Lung (tissue), 12 donors: ENCODE measurements around the gene ATPAF1. TPM values are rescaled to one million over a fixed set of nuclear protein-coding genes. Genes with fewer than 3 reads are reported as not detected.

Experiments used
- ATAC-seq: fragments of 200-7000 bp; cut with Tn5 transposase; one replicate; pipeline ENCODE4 v1.9.1; 2020; ENCODE audit warnings: moderate number of reproducible peaks; ENCODE audit not compliant: insufficient read depth, low FRiP score
- DNase-seq, 3 donors: peaks; one replicate each; pipeline ENCODE4 v3.0.0-alpha.2; 2013 to 2017
- H3K27ac ChIP-seq, 2 donors: one replicate each; pipeline ENCODE4 v1.5.1; 2013; ENCODE audit warnings: mild to moderate bottlenecking in 2 of 2, moderate library complexity in 2 of 2, control low read depth in 1 of 2, inconsistent platforms in 1 of 2, low read depth in 1 of 2, low read length in 1 of 2
- H3K27me3 ChIP-seq, 3 donors: one replicate each; pipeline ENCODE4 v1.5.1; 2013; ENCODE audit warnings: low read length in 2 of 3; ENCODE audit not compliant: control insufficient read depth in 3 of 3, insufficient read depth in 3 of 3
- H3K36me3 ChIP-seq, 4 donors: one replicate each; pipeline ENCODE4 v1.5.1; 2013; ENCODE audit warnings: low read length in 4 of 4, mild to moderate bottlenecking in 1 of 4, moderate library complexity in 1 of 4; ENCODE audit not compliant: control insufficient read depth in 4 of 4, insufficient read depth in 4 of 4
- H3K4me1 ChIP-seq, 5 donors: one replicate each; pipeline ENCODE4 v1.5.1; 2013; ENCODE audit warnings: low read length in 5 of 5, mild to moderate bottlenecking in 2 of 5, moderate library complexity in 1 of 5; ENCODE audit not compliant: control insufficient read depth in 5 of 5, insufficient read depth in 5 of 5
- H3K4me3 ChIP-seq: one replicate; pipeline ENCODE4 v1.5.1; 2013; ENCODE audit warnings: mild to moderate bottlenecking, control low read depth, moderate library complexity
- H3K9ac ChIP-seq, 2 donors: one replicate each; pipeline ENCODE4 v1.5.1; 2013; ENCODE audit warnings: low read length in 2 of 2, control low read depth in 1 of 2; ENCODE audit not compliant: insufficient read depth in 1 of 2
- H3K9me3 ChIP-seq, 4 donors: one replicate each; pipeline ENCODE4 v1.5.1; 2013; ENCODE audit warnings: low read length in 3 of 4, mild to moderate bottlenecking in 1 of 4, moderate library complexity in 1 of 4; ENCODE audit not compliant: control insufficient read depth in 4 of 4, insufficient read depth in 3 of 4
- CTCF ChIP-seq: IDR thresholded peaks from 2 replicates; pipeline ENCODE4 v1.5.1; 2012; ENCODE audit warnings: mild to moderate bottlenecking; ENCODE audit errors: control extremely low read depth, extremely low read depth
- WGBS, 2 donors: extraction: QIAGEN DNeasy Blood & Tissue Kit; methylation state at CpG; one replicate each; pipeline ENCODE4 v1.1.7; 2013; 5-methylcytosine and 5-hydroxymethylcytosine counted together
- polyA plus RNA-seq, 2 donors: library from polyadenylated mRNA; stranded (reverse); fragments of 200-250 nt; gene quantifications; one replicate each; pipeline ENCODE4 v1.2.1, GENCODE V29; 2013
- total RNA-seq, 2 donors: library from RNA; depleted of rRNA in 1 of 2; stranded (reverse); fragments of >200 nt in 1 of 2; gene quantifications; one replicate each; pipeline ENCODE4 v1.2.1, GENCODE V29; 2014 to 2021
- donor health status: control.
- donor health status: control.
- donor health status: Bipolar disorder and iron deficiency.
- donor health status: healthy.
- donor health status: DM: yes; HTN: yes; CAD: no.

Gene ATPAF1
- total and polyA plus RNA-seq, 4 donors, result 23.1 to 42.3 (median 36.6) TPM

- no peak for TF ChIP-seq CTCF
- H3K9me3 ChIP-seq, result no peaks in the 10 kb centered on the region
- no peak overlapping the region for H3K9ac ChIP-seq
- 86% methylated on average over 5 of the region's 5 CpGs for WGBS, 2 donors
- H3K27ac ChIP-seq, result no peak overlapping the region
- H3K4me1 ChIP-seq, result peaks cover 0 to 14% (median 7%) of the 10 kb centered on the region in 5 donors
- no peaks in the 10 kb centered on the region for H3K27me3 ChIP-seq
- DNase-seq, result no peak
- H3K36me3 ChIP-seq, result no peaks in the 10 kb centered on the region
- no peak overlapping the region for H3K4me3 ChIP-seq
- ATAC-seq, result no peak
Measured at GRCh38 chr1:46619656-46620258, 48.4 kb downstream of the ATPAF1 start.

- H3K27me3 ChIP-seq, result no peaks in the 10 kb centered on the region
- 63 to 78% methylated on average over 4 of the region's 4 CpGs for WGBS, 2 donors
Measured at GRCh38 chr1:46618754-46619415, 49.3 kb downstream of the ATPAF1 start.

GRCh38 chr1:46617833-46618232 is 50.3 kb downstream of the ATPAF1 start:
- TF ChIP-seq CTCF, result no peak
- Histone ChIP-seq H3K27me3 (no peaks in the 10 kb centered on the region), H3K9me3 (no peaks in the 10 kb centered on the region), H3K4me3 (no peak overlapping the region), H3K4me1 (peaks cover 0 to 30% (median 10%) of the 10 kb centered on the region in 5 donors), H3K27ac (no peak overlapping the region), H3K9ac (no peak overlapping the region), H3K36me3 (peaks cover 0 to 2% (median 0%) of the 10 kb centered on the region in 4 donors)
- ATAC-seq, result no peak
- no peak for DNase-seq
- WGBS, 2 donors, result 95 to 99% methylated on average over 3 of the region's 3 CpGs

More at GRCh38 chr1:46618754-46619415, 49.3 kb downstream of the ATPAF1 start:
- DNase-seq (no peak), ATAC-seq (no peak)
- H3K4me3 ChIP-seq, result no peak overlapping the region
- no peak overlapping the region for H3K27ac ChIP-seq
- H3K36me3 ChIP-seq, result no peaks in the 10 kb centered on the region
- peaks cover 0 to 20% (median 9%) of the 10 kb centered on the region in 5 donors for H3K4me1 ChIP-seq
- H3K9me3 ChIP-seq, result no peaks in the 10 kb centered on the region
- H3K9ac ChIP-seq, result no peak overlapping the region
- no peak for TF ChIP-seq CTCF
